Activated T-cell treated with anti-CD3 and anti-CD28 coated beads for 48 hours (primary cell): ENCODE measurements around the gene TTC7B.

Source experiments
- DNase-seq: peaks from one replicate; pipeline ENCODE4 v3.0.0-alpha.2; 2020; ENCODE audit warnings: low read depth

Gene TTC7B

DNA sequence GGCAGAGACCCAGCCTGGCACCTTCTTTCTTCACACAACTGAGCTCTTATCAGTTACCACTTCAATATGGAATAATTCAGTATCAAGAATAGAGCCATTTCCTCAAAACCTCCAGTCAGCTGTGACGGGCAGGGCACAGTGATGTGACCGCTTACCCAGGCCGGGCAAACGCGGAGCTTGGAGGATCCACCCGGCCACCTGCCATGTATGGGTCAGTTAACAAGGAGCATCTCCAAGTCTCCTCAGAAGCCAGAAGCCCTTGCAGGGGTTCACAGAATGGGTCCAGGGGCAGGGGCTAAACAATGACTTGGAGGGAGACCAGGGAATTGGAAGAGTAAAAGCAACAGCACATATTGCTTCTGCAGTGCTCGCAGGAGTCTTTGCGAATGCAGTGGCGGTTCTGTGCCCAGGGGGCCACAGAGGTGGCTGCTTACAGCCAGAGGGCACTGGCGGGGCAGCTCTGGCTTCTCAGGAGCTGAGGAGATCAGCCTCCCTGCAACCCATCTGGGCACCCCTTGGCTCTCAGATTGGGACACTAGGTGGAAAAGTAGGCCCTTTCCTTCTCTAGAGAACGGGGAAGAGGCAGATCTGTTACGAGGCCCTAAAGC, 257.1 kb downstream of the TTC7B start:
- no peak for DNase-seq

DNA sequence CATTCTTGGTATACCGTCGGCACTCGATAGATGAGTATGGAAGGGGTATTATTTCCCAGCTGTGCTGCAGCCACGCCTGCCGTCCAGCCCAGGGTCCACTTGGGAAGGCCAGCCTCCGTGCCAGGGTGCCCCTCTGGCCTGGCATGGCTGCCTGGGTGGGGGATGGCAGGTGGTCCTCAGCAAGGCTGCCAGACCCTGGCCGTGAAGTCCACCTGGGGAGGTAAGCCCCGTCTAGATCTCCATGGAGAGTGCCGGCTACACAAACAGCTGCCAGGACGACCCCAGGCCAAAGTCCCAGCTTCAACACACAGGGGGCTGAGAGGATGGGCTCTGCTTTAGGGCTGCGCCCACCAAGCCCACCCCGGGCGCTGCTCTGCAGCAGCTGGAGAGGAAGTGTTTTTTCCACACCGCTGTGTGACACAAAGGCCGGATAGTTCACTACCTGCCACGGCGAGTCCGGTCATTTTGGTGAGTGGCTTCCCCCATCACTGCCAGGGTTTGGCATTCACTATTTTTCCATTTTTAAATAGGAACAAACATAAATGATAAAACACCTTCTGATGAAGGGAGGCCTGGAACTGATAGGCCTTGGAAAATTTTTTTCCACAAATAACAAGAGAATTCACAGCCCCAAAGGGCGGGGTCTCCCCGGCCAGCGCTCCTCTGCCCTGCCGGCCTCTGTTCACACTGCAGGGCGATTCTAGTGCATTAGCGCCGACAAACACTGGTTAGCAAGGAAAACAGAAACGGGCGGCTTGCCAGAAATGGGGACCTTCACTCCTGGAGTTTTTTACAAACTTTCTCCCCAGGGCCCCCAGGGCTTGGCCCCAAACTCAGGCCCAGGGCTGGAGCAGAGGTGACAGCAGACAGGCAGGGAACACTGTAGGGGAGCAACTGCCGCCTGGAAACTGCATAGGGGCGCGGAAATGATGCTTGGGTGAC, 257.9 kb downstream of the TTC7B start:
- DNase-seq: no peak

DNA sequence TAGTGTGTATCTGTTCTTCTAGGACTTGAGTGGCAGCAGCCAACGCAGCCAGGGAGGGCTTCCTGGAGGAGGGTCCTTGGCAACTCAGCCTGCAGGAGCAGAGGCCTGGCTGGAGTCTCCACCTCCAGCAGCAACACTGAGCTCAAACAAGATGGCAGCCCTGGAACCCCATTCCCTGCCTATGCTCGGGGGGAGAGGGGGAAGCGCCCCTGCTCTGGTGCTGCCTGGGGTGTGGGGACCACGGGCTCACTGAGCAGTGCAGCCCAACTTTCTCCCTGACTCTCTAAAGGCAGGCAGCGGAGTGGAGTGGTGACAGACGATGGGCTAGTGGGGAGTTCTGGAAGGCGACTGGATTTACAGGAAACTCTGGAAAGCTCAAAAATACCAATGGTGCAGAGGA, 258.7 kb downstream of the TTC7B start:
- DNase-seq: no peak

- DNase-seq: no peak
Observed at GRCh38 chr14:90556666-90557450, 259.4 kb downstream of the TTC7B start.

DNA sequence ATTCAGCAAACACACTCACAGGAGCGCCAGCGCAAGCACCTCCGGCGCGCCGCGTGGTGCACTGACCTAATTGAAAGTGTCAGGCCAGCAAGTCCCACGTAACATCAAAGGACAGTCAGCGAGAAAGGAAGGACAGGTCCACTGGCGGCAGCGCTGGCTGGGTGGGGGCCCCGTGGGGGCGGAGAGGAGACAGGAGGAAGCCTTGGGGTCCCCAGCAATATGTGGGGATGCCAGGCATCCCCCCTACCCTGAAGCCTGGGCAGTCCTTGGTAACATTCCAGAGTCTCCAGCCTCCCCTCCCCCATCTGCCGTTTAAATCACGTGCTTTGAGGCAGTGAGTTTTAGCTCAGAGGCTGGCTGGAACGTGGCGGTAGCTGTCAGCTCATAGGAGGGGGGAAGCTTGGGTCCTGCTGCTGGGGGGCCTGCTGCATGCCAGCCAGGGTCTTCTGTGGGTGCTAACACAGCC, 260.2 kb downstream of the TTC7B start:
- DNase-seq: no peak

DNA sequence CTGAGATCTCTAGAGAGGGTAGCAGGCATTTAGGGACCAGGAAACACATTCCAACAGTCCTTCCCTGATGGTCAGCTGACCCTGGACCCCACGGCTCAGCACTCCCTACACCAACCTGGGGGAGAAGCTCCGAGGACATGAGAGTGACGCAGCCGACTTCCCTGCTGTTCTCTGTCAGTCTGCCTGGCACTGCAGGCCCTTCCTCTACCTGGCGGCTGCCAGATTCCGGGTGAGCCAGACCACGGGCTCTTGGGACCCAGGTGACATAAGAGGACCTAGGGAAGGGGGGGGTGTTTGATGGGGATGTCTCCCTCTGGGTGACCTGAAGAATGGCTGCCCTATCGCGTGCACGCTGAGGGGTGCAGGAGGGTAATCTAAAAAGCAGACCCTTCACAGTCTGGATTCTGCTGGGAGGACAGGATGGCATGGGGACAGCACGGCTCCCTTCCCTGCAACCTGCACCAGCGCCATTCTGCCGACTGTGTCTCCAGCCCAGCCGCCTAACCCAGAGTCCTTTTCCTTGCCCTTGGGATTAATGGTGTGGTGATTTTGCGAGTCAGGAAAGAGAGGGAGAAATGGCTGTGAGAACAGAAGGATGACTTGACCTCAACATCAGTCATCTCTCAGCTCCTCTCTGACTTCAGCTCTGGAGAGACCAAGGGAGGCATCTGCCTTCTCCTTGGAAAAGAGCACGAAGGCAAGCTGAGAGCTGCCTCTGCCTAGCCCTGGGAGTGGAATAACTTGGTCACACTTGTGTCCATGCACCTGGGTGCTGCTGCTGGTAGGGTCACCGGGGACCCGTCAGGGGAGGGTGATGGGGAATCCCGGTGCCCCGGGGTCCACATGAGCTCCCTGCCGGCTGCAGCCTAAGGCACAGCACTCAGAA, 260.9 kb downstream of the TTC7B start:
- no peak for DNase-seq

DNA sequence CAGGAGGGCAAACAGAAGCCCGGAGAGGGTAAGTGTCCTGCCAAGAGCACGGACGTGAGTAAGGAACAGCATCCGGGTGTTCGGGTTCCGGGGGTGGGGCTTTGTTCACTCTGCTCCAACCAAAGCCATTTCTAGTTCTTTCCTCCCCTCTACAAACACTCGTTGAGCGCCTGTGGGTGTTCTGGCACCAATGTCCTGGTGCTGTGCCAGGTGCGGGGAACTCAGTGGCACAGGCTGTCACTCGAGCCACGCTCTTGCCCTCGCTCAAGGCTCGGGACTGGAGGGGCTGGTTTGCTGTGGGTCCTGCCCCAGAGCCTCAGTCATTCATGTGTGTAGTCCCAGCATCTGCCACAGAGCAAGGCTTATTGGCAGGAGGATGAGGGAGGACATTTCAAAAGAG, 261.9 kb downstream of the TTC7B start:
- no peak for DNase-seq

DNA sequence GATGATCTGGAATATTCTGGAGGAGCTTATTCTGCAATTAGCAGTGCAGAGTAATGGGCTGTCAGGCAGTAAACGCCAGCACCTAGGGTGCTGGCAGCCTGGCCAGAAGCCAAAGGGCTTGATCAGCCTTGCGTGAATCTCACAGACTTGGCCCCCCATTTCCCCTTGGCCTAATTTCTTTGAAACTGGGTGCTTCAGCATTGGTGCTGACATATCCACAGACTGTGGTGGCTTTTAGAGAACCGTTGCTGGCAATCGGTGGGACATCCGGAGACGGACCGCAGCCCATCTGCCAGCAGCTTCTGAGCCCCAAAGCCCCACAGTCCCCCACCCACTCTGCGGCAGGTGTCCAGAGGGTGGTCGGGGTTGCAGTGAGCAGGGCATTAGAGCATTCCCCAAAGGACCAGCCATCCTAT, 262.3 kb downstream of the TTC7B start:
- DNase-seq: no peak

GRCh38 chr14:90553298-90553920, 262.8 kb downstream of the TTC7B start:
- no peak for DNase-seq

DNA sequence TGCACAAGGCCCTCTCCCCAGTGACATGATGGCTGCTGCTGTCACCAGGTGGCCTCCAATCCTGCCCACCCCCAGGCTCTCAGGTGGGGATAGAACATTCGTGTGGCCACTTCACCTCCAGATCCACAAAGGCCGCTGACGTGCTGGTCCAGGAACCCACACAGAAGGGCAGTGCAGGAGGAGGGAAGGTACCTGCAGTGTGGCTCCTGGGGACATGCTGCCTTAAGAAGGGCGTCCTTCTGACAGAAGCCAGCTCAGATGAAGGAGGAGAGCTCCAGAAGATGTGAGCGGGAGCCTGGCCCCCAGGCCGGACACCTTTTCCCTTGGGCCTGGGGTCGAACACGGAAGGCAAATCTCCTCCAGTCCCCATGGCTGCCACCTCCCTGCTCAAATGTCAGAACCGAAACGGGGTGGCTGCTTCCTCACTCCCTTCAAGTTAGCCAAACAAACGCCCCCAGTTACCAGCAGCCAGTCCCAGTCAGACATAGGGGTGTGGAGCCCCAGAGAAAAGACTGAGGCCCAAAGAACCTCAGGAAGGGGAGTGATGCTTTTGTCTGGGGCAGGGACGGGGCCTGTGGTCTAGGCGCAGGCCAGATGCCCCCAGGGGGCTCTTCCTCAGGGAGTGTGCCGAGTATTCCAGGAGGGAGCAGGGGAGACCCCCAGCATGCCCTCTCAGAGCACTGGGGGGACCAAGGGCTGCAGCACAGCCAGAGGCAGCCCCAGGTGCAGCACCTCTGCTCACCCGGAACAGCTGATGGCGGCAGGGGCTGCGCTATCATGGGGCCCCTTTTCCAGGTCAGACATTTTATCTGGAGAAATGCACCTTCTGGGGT, 263.5 kb downstream of the TTC7B start:
- DNase-seq: no peak

DNA sequence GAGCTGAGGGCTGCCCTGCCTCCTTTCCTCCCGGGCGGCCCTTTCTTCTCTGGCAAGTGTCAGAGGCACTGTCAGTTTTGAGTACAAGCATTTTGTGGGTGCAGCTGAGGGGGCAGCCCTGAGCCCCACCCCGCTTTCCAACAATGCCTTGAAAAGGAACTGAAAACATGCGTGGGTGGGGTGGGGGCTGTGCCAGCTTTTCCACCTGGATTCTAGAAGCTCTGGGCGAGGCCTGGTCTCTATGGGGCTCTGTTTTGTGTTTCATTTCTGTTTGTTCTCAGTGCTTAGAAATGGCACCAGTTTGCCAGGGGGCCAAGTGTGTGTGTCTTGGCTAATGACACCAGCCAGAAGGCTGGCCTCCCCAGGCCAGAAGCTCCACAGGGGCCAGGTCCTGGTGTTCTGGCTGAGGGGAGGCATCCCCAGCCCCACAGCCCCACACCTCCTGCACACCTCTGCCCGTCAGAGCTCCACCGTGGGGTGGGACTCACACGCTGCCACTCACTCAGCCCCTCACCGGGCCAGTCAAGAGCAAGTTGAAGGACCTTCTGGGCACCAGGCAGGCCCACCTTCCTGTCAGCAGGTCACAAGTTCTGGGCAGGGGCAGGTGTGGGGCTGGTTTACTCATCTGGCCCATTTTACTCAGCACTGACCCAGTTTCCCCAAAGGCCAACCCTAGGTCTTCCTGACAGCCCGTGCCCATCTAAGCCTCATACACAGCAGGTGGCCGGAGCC, 264.3 kb downstream of the TTC7B start:
- no peak for DNase-seq

DNA sequence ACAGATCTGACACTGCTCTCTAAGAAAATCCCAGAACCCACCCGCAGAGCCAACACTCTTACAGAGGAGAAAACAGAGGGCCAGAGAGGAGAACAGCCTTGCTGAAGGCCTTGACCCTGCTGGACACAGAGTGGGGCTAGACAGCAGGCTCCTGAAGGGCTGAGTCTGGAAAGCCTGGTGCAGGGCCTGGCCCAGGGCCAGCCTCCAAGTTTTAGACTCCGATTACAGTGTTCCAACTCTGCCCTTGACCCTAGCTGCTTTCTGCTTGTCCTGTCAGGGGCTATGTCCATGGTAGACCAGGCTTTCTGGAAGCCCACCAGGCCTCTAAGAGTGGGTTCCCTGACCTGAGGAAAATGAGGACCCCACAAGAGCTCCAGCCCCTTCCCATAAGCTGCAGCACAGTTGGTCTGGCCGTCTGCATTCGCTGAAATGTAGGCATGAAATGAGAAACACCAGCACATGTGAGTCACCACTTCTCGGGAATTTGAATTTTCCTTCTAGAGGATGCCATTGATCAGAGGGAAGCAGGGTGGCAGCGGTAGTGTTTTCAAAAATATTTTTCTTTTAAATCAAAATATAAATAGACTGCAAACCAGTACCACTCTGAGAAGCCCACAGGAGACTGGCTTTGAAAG, 265.0 kb downstream of the TTC7B start:
- no peak for DNase-seq

DNA sequence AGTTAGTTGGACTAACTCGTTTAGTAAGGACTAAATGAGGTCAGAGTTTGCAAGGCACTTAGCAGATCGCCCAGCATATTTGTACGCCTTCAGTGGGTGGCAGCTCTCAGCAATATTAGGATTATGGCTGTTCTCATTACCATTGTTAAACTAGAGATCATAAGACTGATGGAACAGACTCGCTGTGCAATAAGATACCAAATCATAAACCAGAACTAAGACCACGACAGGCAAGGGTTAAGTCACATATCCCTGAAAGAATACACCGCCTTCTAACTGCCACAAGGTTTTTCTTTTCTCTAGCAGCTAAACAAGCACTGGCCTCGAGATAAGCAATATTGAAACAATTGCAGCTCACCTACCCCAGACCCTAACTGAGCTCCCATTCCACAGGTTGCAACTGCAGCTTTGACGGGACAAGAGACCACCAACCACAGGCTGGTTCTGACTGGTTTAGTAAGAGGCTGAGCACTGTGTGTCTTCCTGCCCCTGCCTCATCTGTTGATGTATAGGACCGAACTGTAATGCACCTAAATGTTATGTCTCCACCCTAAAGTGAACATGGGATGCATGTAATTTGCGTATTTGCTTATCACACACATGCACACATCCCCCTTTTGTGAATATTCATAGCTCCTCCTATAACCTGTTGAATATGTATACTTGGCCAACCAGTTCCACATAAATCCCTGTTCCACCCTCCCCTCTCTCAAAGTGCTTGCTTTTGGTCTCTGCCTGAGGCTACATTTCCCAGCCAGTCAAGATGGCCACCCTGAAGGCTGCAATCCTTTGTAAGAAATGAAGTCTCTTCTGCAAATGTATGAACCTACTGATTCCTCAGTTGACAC, 266.2 kb downstream of the TTC7B start:
- DNase-seq: no peak

- DNase-seq: no peak
Observed at GRCh38 chr14:90548455-90548854, 267.8 kb downstream of the TTC7B start.

GRCh38 chr14:90547968-90548367, 268.3 kb downstream of the TTC7B start:
- DNase-seq: no peak

DNA sequence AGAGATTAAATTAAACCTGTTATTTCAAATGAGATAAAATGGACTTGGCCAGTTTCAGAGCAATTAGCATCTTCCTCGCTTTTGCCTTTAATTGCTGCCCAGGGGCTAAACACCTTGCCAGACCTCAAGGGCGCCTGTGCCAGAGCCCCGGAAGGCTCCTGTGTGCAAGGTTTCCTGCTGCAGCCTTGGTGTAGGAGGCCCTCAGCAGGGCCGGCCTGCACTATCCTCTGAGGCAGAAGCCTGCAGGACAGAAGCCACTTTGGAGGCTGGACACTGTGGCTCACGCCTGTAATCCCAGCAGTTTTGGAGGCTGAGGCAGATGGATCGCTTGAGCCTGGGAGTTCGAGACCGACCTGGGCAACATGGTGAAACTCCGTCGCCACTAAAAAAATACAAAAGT, 269.0 kb downstream of the TTC7B start:
- DNase-seq: no peak

- no peak for DNase-seq
Observed at GRCh38 chr14:90546767-90547166, 269.5 kb downstream of the TTC7B start.
